GM18907 (cell line): ENCODE measurements around the gene NSRP1.
"Not testable (repeated sequence)": the region's sequence is repeated elsewhere in the genome, so short reads cannot be mapped to it uniquely, and the experiment has no call there.

ENCODE experiments used
- ATAC-seq: cut with Tn5 transposase; IDR thresholded peaks from one replicate; pipeline ENCODE4 v1.9.1; 2021; ENCODE audit warnings: mild to moderate bottlenecking, moderate library complexity; ENCODE audit not compliant: unreplicated experiment

The NSRP1 gene

GRCh38 chr17:30117675-30118081, 1.1 kb downstream of the NSRP1 start:
- no peak for ATAC-seq

DNA sequence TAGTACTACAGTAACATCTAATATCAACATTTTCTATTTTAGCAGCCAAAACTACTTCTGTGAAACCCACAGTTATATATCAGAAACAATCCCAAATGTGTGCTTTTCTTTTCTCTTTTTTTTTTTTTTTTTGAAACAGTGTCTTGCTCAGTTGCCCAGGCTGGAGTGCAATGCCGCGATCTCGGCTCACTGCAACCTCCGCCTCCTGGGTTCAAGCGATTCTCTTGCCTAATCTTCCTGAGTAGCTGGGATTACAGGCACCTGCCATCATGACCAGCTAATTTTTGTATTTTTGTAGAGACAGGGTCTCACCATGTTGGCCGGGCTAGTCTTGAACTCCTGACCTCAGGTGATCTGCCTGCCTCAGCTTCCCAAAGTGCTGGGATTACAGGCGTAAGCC, 2.0 kb downstream of the NSRP1 start:
- ATAC-seq, result not testable (repeated sequence)

DNA sequence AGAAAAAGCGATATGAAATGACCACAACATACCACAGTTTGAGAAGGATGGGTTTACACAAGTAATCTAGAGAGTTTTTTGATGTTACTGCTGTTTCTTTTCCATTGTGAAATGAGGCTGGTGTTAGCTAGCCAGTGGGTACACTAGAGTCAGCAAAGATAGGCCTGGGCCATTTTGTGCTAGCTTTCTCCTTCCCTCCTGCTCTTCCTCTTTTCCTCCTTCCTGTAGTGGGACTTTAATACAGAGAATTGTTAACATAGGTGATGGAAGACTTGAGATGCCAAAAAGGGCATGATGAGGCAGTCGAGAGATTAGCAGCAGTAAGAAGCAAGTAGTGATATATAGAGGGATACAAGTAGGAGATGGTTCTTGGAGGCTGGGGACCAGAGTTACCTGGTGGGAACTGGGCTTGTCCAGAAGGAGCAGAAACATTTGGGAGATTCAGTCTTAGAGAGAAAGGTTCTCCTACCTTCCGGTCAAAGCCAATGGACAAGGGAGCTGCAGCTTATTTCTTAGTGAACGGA, 7.7 kb downstream of the NSRP1 start:
- no peak for ATAC-seq

- ATAC-seq, result no peak
Measured at GRCh38 chr17:30130121-30130520, 13.5 kb downstream of the NSRP1 start.

GRCh38 chr17:30132615-30133014, 16.0 kb downstream of the NSRP1 start:
- ATAC-seq, result no peak

GRCh38 chr17:30133197-30133596, 16.6 kb downstream of the NSRP1 start:
- no peak for ATAC-seq

DNA sequence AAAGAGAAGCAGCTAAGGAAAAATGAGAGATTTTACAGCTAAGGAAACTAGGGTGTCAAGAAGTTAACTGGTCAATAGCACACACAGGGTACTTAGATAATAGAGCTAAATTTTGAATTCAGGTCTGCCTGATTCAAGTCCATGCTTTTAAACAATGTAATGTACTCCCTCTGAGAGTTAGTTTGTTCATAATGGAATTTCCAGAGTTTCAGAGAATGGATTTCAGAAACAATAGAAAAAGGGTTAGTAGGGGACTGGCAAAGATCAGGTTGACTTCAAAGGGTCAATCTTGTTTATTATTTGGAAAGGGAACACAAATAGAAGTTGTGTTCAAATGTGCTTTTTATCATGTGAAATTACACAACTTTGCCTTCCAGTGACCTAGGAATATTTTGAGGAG, 17.9 kb downstream of the NSRP1 start:
- no peak for ATAC-seq

DNA sequence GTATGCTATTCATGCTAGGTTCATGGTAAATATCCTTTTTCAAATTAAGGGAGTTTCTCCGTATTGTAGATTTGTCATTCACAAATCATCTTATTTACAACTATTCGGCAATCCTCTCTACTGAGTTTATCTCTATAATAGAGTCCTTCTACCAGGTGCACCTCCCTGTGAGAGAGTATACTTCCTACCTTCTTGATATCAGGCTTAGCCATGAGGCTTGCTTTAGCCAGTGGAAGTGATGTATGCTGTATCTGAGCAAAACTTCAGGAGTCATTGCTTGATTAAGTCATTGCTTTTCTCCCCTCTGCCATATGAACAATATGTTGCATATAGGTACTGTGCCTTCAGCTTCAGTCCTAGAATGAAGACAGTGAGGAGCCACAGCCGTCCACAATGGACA, 20.5 kb downstream of the NSRP1 start:
- no peak for ATAC-seq

GRCh38 chr17:30147860-30148259, 31.2 kb downstream of the NSRP1 start:
- not testable (repeated sequence) for ATAC-seq

DNA sequence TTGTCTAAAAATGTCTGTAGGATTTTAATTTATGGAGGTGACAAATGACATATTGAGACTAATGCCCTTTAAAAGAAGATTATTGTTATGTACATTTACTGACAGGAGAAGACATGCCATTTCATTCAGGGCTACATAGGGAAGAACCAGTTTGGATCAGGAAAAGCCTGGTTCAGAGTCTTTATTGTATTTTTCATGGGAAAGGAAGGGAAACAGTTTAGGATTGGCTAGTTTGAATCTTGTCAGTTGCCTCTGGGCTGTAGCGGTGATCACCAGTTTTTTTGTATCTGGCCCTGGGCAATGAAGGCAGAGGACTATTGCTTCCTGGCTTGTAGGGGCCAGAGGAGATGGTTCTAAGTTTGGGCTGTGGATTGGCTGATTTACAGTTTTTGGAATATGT, 31.8 kb downstream of the NSRP1 start:
- no peak for ATAC-seq

GRCh38 chr17:30151471-30151870, 34.9 kb downstream of the NSRP1 start:
- no peak for ATAC-seq

DNA sequence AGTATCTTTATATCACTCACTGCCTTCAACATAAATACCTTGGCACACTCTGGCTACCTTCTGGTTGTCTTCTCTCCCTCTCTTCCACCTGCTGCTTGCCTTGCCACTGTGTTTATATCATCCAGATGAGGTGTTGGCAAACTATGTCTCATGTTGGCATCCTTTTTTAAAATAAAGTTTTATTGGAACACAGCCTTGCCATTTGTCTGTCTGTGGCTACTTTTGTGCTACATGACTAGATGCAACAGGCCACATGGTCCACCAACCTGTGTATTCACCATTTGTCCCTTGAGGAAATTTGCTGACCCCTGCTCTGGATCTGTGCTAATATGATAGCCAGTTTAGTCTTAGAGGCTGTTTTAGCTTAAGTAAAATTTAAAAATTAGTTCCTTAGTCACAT, 36.8 kb downstream of the NSRP1 start:
- ATAC-seq, result no peak

GRCh38 chr17:30155389-30155788, 38.8 kb downstream of the NSRP1 start:
- ATAC-seq, result no peak

DNA sequence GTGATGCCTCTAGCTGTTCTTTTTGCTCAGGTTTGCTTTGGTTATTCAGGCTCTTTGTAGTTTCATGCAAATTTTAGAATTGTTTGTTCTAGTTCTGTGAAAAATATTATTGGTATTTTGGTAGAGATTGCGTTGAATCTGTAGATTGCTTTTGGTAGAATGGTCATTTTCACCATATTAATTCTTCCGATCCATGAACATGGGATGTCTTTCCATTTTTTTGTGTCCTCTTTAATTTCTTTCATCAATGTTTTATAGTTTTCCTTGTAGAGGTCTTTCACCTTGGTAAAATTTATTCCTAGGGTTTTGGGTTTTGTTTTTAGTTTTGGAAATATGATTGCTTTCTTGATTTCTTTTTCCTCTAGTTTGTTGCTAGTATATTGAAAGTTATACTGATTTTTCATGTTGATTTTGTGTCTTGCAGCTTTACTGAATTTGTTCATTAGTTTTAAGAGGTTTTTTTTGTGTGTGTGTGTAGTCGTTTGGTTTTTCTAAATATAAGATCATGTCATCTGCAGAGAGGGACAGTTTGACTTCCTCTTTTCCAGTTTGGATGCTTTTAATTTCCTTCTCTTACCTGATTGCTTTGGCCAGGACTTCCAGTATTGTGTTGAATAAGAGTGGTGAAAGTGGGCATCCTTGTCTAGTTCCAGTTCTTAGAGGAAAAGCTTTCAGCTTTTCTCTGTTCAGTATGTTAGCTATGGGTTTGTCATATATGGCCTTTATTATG, 42.4 kb downstream of the NSRP1 start:
- ATAC-seq, result no peak

DNA sequence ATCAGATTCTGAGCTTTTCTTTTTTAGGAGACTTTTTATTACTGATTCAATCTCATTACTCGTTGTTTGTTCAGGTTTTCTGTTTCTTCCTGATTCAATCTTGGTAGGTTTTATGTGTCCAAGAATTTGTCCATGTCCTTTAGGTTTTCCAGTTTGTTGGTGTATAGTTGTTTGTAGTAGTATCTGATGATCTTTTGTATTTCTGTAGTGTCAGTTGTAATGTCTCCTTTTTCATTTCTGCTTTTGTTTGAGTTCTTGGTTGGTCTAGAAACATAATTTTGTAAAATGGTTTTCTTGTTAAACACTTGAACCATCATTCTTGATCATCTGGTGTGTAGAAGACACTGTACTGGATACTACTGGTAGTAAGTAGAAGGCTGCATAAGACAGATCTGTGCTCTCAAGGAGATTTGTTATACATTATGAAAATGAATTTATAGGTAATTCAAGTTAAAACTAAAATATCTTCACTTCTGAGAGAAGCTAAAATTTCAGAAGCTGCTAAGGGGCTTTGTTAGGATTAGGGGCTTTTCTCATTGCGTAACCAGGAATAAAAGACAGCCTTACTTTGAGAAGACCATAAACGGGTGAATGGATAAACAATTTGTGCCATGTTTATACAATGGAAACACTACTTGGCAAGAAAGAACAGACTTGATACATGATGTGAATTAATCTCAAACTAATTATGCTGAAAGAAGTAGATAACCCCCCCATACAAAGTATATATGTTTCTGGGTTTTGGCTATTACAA, 44.0 kb downstream of the NSRP1 start:
- no peak for ATAC-seq

DNA sequence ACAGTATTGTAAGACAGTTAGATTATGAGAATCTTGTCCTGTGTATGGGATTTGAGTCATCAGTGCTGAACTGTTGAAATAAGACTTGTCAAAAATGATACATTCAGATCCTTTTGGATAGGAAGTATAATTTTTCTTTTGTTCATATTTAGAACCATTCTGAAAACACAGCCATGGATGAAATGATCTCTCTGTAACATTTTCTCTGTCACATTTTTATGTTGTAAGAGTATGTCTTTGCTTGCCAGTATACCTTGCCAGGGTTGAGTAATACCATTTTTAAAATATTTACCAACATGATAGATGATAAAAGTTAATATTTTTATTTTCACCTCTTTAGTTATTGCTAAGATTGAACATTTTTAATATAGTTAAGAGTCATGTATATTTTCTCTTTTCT, 45.0 kb downstream of the NSRP1 start:
- ATAC-seq, result no peak

GRCh38 chr17:30164531-30164930, 47.9 kb downstream of the NSRP1 start:
- no peak for ATAC-seq

GRCh38 chr17:30165147-30165546, 48.5 kb downstream of the NSRP1 start:
- ATAC-seq, result no peak

DNA sequence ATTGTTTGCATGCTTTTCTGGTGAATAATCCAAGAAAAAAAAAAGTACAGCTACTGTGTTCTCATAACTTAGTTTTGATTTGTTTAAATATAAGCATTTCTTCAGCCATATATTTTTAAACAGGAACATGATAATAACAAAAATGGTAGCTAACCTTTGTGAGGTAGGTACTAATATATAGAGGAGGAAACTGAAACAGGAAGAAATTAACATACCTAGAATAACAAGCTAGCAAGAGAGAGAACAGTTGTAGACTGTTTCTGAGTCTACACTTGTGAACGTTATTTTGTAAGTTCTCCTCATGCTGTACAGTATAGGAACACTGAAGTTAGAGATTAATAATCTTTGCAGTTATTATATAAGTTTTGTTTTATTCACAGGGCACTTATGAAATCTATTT, 49.3 kb downstream of the NSRP1 start:
- ATAC-seq, result no peak

- ATAC-seq, result no peak
Measured at GRCh38 chr17:30170415-30170987, 53.9 kb downstream of the NSRP1 start.

GRCh38 chr17:30172560-30172959, 55.9 kb downstream of the NSRP1 start:
- no peak for ATAC-seq

DNA sequence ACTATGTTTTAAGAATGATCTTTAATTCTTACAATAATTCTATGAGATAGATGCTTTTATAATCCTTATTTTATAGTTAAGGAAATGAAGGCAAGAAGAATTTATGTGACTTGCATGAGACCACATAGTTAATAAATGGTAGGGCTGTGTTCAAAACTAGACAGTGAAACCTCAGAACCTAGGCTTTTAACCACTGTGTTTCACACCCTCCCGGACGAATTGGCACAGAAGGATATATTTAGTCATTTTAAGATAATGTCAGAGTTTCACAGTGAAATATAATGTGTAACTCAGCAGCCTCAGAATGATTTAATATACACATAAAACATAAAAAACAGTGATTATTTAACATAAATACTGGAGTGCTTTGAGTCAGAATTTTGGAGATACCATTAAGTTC, 57.0 kb downstream of the NSRP1 start:
- peak; percentile 79 for ATAC-seq
